H1 (cell line): ENCODE data around the gene ABCG1. TPM values are rescaled to one million over a fixed set of nuclear protein-coding genes. Genes with fewer than 3 reads are reported as not detected.

ENCODE experiments used
- CTCF ChIA-PET: fragments of 300-600 bp; sonication (Branson Sonifier 250); formaldehyde crosslinking; loops from one replicate; lab custom pipeline; 2021; ENCODE audit not compliant: partially characterized antibody; lab: Charles Lee
- POLR2A ChIA-PET: fragments of 300-600 bp; sonication (Branson Sonifier 250); formaldehyde crosslinking; loops from one replicate; lab custom pipeline; 2021; ENCODE audit warnings: inconsistent platforms; ENCODE audit not compliant: partially characterized antibody; lab: Charles Lee
- DNase-seq, 2 experiments: peaks; one replicate each; pipeline versions ENCODE4 v3.0.0 to v3.0.0-alpha.2; 2010 to 2022; ENCODE audit warnings: low spot score in 2 of 2, low read depth in 1 of 2, mixed read lengths in 1 of 2
- FAIRE-seq: peaks from 2 replicates; lab custom pipeline; 2011; peaks lifted over from hg19 to GRCh38; lab: Jason Lieb, UNC
- H2AFZ ChIP-seq: 2 replicates; pipeline ENCODE4 v1.8.1; 2012; ENCODE audit warnings: low read length, inconsistent platforms
- H2AK5ac ChIP-seq: 2 replicates; pipeline ENCODE4 v1.6.1; 2013; ENCODE audit warnings: low read depth, low read length
- H2BK120ac ChIP-seq: replicated peaks from 2 replicates; pipeline ENCODE3; 2013; ENCODE audit warnings: low read depth, low read length, inconsistent platforms
- H2BK12ac ChIP-seq: 2 replicates; pipeline ENCODE4 v1.6.1; 2013; ENCODE audit warnings: low read depth, low read length
- H2BK15ac ChIP-seq: 2 replicates; pipeline ENCODE4 v1.6.1; 2013; ENCODE audit warnings: low read length
- H2BK20ac ChIP-seq: 2 replicates; pipeline ENCODE4 v1.6.1; 2013; ENCODE audit warnings: low read length
- H2BK5ac ChIP-seq: 2 replicates; pipeline ENCODE4 v1.6.1; 2013; ENCODE audit warnings: low read depth, low read length
- H3K14ac ChIP-seq: 2 replicates; pipeline ENCODE4 v1.6.1; 2013; ENCODE audit warnings: inconsistent platforms; ENCODE audit not compliant: insufficient read length
- H3K18ac ChIP-seq: 2 replicates; pipeline ENCODE4 v1.6.1; 2013; ENCODE audit warnings: low read length; ENCODE audit errors: extremely low read depth
- H3K23ac ChIP-seq: 2 replicates; pipeline ENCODE4 v1.6.1; 2013; ENCODE audit warnings: inconsistent platforms; ENCODE audit not compliant: insufficient read length
- H3K23me2 ChIP-seq: 2 replicates; pipeline ENCODE4 v1.6.1; 2013; ENCODE audit warnings: low read depth, low read length
- H3K27ac ChIP-seq: 2 replicates; pipeline ENCODE4 v1.6.1; 2011; ENCODE audit warnings: low read depth, low read length, inconsistent platforms
- H3K27me3 ChIP-seq, 4 experiments: replicated peaks in 1 of 4; 1 replicate in 1 of 4; 2 replicates in 3 of 4; pipeline versions ENCODE4 v1.6.1 to v1.8.1; 2011 to 2013; ENCODE audit warnings: low read length in 3 of 4, mild to moderate bottlenecking in 3 of 4, inconsistent platforms in 2 of 4, mixed read lengths in 2 of 4, moderate library complexity in 1 of 4; ENCODE audit not compliant: control insufficient read depth in 3 of 4, insufficient read depth in 3 of 4; ENCODE audit errors: extremely low read depth in 1 of 4
- H3K36me3 ChIP-seq, 4 experiments: 2 replicates each; pipeline versions ENCODE4 v1.6.1 to v1.8.1; 2011 to 2013; ENCODE audit warnings: mild to moderate bottlenecking in 4 of 4, low read length in 3 of 4, moderate library complexity in 2 of 4, control low read depth in 1 of 4, inconsistent platforms in 1 of 4; ENCODE audit not compliant: insufficient read depth in 4 of 4, control insufficient read depth in 2 of 4
- H3K4ac ChIP-seq: replicated peaks from 2 replicates; pipeline ENCODE3; 2013; ENCODE audit warnings: low read length, low read depth, mixed read lengths, inconsistent platforms; ENCODE audit not compliant: insufficient read length
- H3K4me1 ChIP-seq, 4 experiments: replicated peaks in 1 of 4; 1 replicate in 1 of 4; 2 replicates in 3 of 4; pipeline versions ENCODE4 v1.6.1 to v1.8.1; 2011 to 2013; ENCODE audit warnings: low read length in 3 of 4, inconsistent platforms in 2 of 4, mixed read lengths in 1 of 4; ENCODE audit not compliant: insufficient read depth in 4 of 4, control insufficient read depth in 3 of 4
- H3K4me2 ChIP-seq, 2 experiments: 2 replicates each; pipeline versions ENCODE4 v1.6.1 to v1.8.1; 2011 to 2013; ENCODE audit warnings: low read depth in 2 of 2, low read length in 2 of 2, control low read depth in 1 of 2, inconsistent platforms in 1 of 2, mild to moderate bottlenecking in 1 of 2; ENCODE audit not compliant: insufficient read depth in 1 of 2
- H3K4me3 ChIP-seq, 4 experiments: fragments of 200-600, 300-600 bp in 1 of 4; sonication (generic), shearing (Covaris generic), sonication (Bioruptor Twin) in 1 of 4; 2 replicates each; pipeline versions ENCODE4 v1.5.1 to v1.8.1; 2011 to 2016; ENCODE audit warnings: low read length in 4 of 4, low read depth in 3 of 4, control low read depth in 2 of 4, inconsistent platforms in 2 of 4, mild to moderate bottlenecking in 2 of 4, mixed read lengths in 1 of 4, moderate library complexity in 1 of 4; ENCODE audit not compliant: insufficient read depth in 2 of 4; ENCODE audit errors: extremely low read depth in 1 of 4
- H3K56ac ChIP-seq: replicated peaks from 2 replicates; pipeline ENCODE3; 2013; ENCODE audit warnings: low read depth, mild to moderate bottlenecking, mixed read lengths, low read length, inconsistent platforms; ENCODE audit not compliant: insufficient read length
- H3K79me1 ChIP-seq: 2 replicates; pipeline ENCODE4 v1.6.1; 2013; ENCODE audit warnings: low read depth, low read length, control low read depth
- H3K79me2 ChIP-seq, 2 experiments: 2 replicates each; pipeline versions ENCODE4 v1.6.1 to v1.8.1; 2012 to 2013; ENCODE audit warnings: low read length in 2 of 2, mild to moderate bottlenecking in 2 of 2, inconsistent platforms in 1 of 2; ENCODE audit not compliant: insufficient read depth in 2 of 2, control insufficient read depth in 1 of 2
- H3K9ac ChIP-seq, 4 experiments: replicated peaks in 1 of 4; 1 replicate in 1 of 4; 2 replicates in 3 of 4; pipeline versions ENCODE4 v1.6.1 to v1.8.1; 2011 to 2013; ENCODE audit warnings: low read depth in 3 of 4, low read length in 3 of 4, control low read depth in 2 of 4, mild to moderate bottlenecking in 2 of 4, moderate library complexity in 2 of 4, inconsistent platforms in 1 of 4; ENCODE audit errors: extremely low read depth in 1 of 4
- H3K9me3 ChIP-seq, 2 experiments: 2 replicates each; pipeline versions ENCODE4 v1.6.1 to v1.8.1; 2012 to 2013; ENCODE audit warnings: mild to moderate bottlenecking in 2 of 2, moderate library complexity in 2 of 2, control low read depth in 1 of 2, inconsistent platforms in 1 of 2, low read depth in 1 of 2, low read length in 1 of 2, mixed read lengths in 1 of 2; ENCODE audit not compliant: insufficient read depth in 2 of 2
- H4K20me1 ChIP-seq, 2 experiments: replicated peaks in 1 of 2; 2 replicates each; pipeline versions ENCODE3 to v1.8.1; 2011 to 2013; ENCODE audit warnings: inconsistent platforms in 2 of 2, low read length in 2 of 2, mild to moderate bottlenecking in 1 of 2; ENCODE audit not compliant: insufficient read depth in 2 of 2, control insufficient read depth in 1 of 2
- H4K5ac ChIP-seq: 2 replicates; pipeline ENCODE4 v1.6.1; 2013; ENCODE audit warnings: low read length, low read depth, mixed read lengths, inconsistent platforms; ENCODE audit not compliant: insufficient read length
- H4K8ac ChIP-seq: 2 replicates; pipeline ENCODE4 v1.8.0; 2013; ENCODE audit warnings: mild to moderate bottlenecking, moderate library complexity, low read length, inconsistent platforms; ENCODE audit not compliant: insufficient read depth; ENCODE audit errors: extremely low read depth
- H4K91ac ChIP-seq: replicated peaks from 2 replicates; pipeline ENCODE3; 2013; ENCODE audit warnings: low read length, mixed read lengths, inconsistent platforms; ENCODE audit not compliant: insufficient read length
- ATF2 ChIP-seq: IDR thresholded peaks from 2 replicates; pipeline ENCODE4 v1.6.1; 2012; ENCODE audit warnings: low read length, inconsistent platforms
- HDAC2 ChIP-seq, 2 experiments: fragments of 300-600 bp in 1 of 2; sonication (generic) in 1 of 2; IDR thresholded peaks; 2 replicates each; pipeline ENCODE4 v1.6.1; 2011 to 2012; ENCODE audit warnings: low read depth in 2 of 2, low read length in 2 of 2, mild to moderate bottlenecking in 2 of 2, moderate library complexity in 2 of 2, borderline replicate concordance in 1 of 2, inconsistent platforms in 1 of 2
- KDM5A ChIP-seq: fragments of 200-600 bp; IDR thresholded peaks from 2 replicates; pipeline ENCODE4 v1.7.1; 2012; ENCODE audit warnings: mild to moderate bottlenecking, low read length, inconsistent platforms, mixed read lengths
- RNF2 ChIP-seq: fragments of 200-900, 300-1000 bp; sonication (generic); IDR thresholded peaks from 2 replicates; pipeline ENCODE4 v1.7.1; 2016; ENCODE audit warnings: borderline replicate concordance, low read depth, mild to moderate bottlenecking, antibody characterized with exemption, low read length; ENCODE audit not compliant: poor library complexity, severe bottlenecking; ENCODE audit errors: missing control alignments
- TEAD4 ChIP-seq: IDR thresholded peaks from 2 replicates; pipeline ENCODE4 v1.6.1; 2012; ENCODE audit warnings: low read depth, low read length, inconsistent platforms, mixed read lengths
- WGBS, 2 experiments: shearing (Covaris generic) in 1 of 2; methylation state at CpG; one replicate each; pipeline versions ENCODE4 v1.1.6 to v1.1.7; 2013 to 2015; ENCODE audit warnings: low lambda C conversion rate in 2 of 2, mixed read lengths in 2 of 2, inconsistent platforms in 1 of 2, low coverage in 1 of 2, missing lambda C conversion rate in 1 of 2; ENCODE audit not compliant: insufficient replicate concordance in 2 of 2, insufficient coverage in 1 of 2, insufficient read length in 1 of 2; ENCODE audit errors: extremely low coverage in 1 of 2, missing lambda C conversion rate in 1 of 2; 5-methylcytosine and 5-hydroxymethylcytosine counted together
- polyA plus RNA-seq, 7 experiments: library from polyadenylated mRNA; depleted of rRNA in 3 of 7; stranded (reverse) in 5 of 7; unstranded in 2 of 7; fragments of >200 nt in 5 of 7; fragments of 200-250 nt in 2 of 7; gene quantifications; 1 replicate in 5 of 7; 2 replicates in 1 of 7; 4 replicates in 1 of 7; pipeline versions ENCODE4 v1.2.1 to v1.2.3, GENCODE V29; 2011 to 2013; ENCODE audit warnings: missing spikeins in 2 of 7, mixed read lengths in 2 of 7
- total RNA-seq: library from RNA; stranded (reverse); fragmentation: NEBNext Ultra II Directional; extraction: Animal tissue kit (Norgen Biotek cat#: 25700); gene quantifications from 2 replicates; pipeline ENCODE4 v1.2.1, GENCODE V29; 2021
- TF ChIP-seq, protein P1 (sequence below): IDR thresholded peaks from 2 replicates; pipeline ENCODE4 v1.6.1; 2012; ENCODE audit warnings: inconsistent platforms

Gene ABCG1
- total and polyA plus RNA-seq, 2 of the 8 experiments (the other 6 are each of a cell fraction or from before 2014, with no cell fraction given) = 2.1 to 4.0 TPM

DNA sequence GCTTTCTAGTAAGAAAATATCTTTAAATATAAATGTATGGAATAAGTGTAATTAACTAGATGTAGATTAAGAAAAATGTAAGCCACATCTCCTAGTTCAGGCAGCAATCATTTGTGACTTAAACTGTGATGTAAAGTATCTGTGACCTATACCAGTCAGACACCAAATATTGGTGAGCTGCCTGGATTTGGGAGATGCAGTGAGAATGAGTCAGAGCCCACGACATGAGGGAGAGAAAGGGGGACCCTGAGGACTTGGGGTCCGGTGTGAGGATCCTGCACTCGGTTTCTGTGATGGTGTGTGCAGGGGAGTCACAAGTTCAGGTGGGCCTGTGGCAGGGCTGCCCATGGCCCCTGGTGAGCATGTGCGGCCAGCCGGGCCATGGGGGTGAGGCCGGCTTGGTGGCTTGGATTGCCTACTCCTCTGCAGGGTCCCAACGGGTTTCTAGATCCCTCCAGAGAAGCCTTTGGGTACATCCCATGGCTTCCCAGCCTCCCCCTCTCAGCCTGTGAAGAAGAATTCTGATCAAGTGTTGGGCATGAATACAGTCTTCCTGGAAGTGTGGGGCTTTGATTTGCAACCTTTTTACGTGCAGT lies 19.0 kb upstream of the ABCG1 start:
- Histone ChIP-seq H3K79me2 (no peaks in the 10 kb centered on the region), H3K9me3 (no peaks in the 10 kb centered on the region), H3K56ac (no peak overlapping the region), H3K4me2 (no peak overlapping the region), H2BK12ac (no peak overlapping the region), H2BK15ac (no peak overlapping the region), H4K8ac (no peak overlapping the region), H3K4me1 (no peaks in the 10 kb centered on the region), H3K23me2 (no peaks in the 10 kb centered on the region), H3K18ac (no peak overlapping the region), H3K14ac (no peak overlapping the region), H3K79me1 (no peaks in the 10 kb centered on the region), H3K23ac (no peak overlapping the region), H3K27me3 (no peaks in the 10 kb centered on the region; a peak in 1 of 7 replicates), H3K4ac (no peak overlapping the region), H4K20me1 (no peaks in the 10 kb centered on the region), H3K27ac (no peak overlapping the region), H2BK20ac (no peak overlapping the region), H2AK5ac (no peak overlapping the region), H3K36me3 (no peaks in the 10 kb centered on the region), H2BK5ac (no peak overlapping the region), H2AFZ (no peak overlapping the region; the same call in 1 of the 2 replicates), H2BK120ac (no peak overlapping the region), H4K91ac (no peak overlapping the region), H3K9ac (no peak overlapping the region), H3K4me3 (no peak overlapping the region), H4K5ac (no peak overlapping the region)
- 86% methylated on average over 8 of the region's 8 CpGs; no CpG with 5 or more reads in 1 of the 2 experiments for WGBS, 2 experiments
- CTCF ChIA-PET = interaction anchor here (1.2 to 2.0 kb wide), 2 partner anchors 59 to 110 kb away, joined by 3 to 10 read pairs; no protein-coding TSS in a partner anchor
- POLR2A ChIA-PET = no interaction called here
- DNase-seq (no peak), FAIRE-seq (no peak)
- TF ChIP-seq KDM5A (no peak), TEAD4 (no peak), ATF2 (no peak), HDAC2 (IDR thresholded peaks at IDR 0.05; ENCODE audit: borderline replicate concordance in 1 of 2, low read depth in 2 of 2, low read length in 2 of 2) (no peak), RNF2 (no peak)
- TF ChIP-seq, protein P1, sequence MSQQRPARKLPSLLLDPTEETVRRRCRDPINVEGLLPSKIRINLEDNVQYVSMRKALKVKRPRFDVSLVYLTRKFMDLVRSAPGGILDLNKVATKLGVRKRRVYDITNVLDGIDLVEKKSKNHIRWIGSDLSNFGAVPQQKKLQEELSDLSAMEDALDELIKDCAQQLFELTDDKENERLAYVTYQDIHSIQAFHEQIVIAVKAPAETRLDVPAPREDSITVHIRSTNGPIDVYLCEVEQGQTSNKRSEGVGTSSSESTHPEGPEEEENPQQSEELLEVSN = no peak
